ENCODE data around the gene MESP2. TPM values are rescaled to one million over a fixed set of nuclear protein-coding genes. Genes with fewer than 3 reads are reported as not detected.

The MESP2 gene
- total and polyA plus RNA-seq, 3 experiments from 2014 or later, result not detected

DNA sequence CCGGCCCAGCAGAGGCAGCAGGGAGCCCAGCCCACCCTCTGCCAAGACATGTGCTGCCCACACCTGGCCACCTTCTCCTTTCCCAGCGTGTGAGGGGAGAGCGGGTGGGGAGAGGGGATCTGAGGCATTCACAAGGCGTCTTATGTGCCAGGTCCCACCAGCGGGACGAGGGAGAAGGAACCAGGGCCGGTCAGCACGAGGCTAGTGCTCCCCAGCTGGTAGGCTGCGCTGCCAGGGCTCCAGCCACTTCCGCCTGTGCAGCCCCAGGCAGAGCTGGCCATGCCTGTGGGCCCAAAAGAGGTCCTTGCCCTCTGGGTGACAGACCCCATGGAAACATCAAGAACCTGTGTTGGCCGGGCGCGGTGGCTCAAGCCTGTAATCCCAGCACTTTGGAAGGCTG, 31.0 kb upstream of the MESP2 start:
- Histone ChIP-seq H3K9me3 (ENCODE audit: low read length) (no peaks in the 10 kb centered on the region), H3K27ac (ENCODE audit: low read depth, low read length) (no peak overlapping the region), H3K27me3 (ENCODE audit: insufficient read depth, low read length, poor library complexity, severe bottlenecking) (no peaks in the 10 kb centered on the region), H3K4me1 (ENCODE audit: insufficient read depth, low read length) (no peaks in the 10 kb centered on the region), H3K36me3 (ENCODE audit: insufficient read depth, low read length) (no peaks in the 10 kb centered on the region), H3K4me3 (ENCODE audit: low read length) (no peak overlapping the region)
- DNase-seq, result no peak
- peaks cover 1 to 10% (median 9%) of the 10 kb centered on the region in 3 donors for H3K4me1 Mint-ChIP-seq
- H3K9me3 Mint-ChIP-seq, result no peaks in the 10 kb centered on the region
- no peaks in the 10 kb centered on the region for H3K36me3 Mint-ChIP-seq
- no peak overlapping the region for H3K4me3 Mint-ChIP-seq
- peaks cover 0 to 3% of the 10 kb centered on the region in 2 donors for H3K27me3 Mint-ChIP-seq
- ChIA-PET CTCF (no interaction called here), POLR2A (no interaction called here)
- no peak overlapping the region for H3K27ac Mint-ChIP-seq

DNA sequence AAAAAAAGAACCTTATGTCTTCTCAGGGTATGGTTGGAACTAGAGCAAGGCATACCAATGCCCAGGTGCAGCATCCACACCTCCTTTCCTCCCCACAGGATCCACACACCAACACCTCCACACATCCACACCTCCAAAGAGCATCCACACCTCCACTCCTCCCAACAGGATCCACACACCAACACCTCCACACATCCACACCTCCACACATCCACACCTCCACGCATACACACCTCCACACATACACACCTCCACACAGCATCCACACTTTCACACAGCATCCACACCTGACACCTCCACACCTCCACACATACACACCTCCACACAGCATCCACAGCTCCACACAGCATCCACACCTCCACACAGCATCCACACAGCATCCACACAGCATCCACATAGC, 30.4 kb upstream of the MESP2 start:
- H3K4me3 Mint-ChIP-seq, result no peak overlapping the region
- H3K9me3 Mint-ChIP-seq, result no peaks in the 10 kb centered on the region
- no peak overlapping the region for H3K27ac ChIP-seq (ENCODE audit: low read depth, low read length)
- ChIA-PET CTCF (no interaction called here), POLR2A (no interaction called here)
- no peaks in the 10 kb centered on the region for H3K36me3 Mint-ChIP-seq
- H3K4me1 Mint-ChIP-seq, result peaks cover 0 to 8% (median 7%) of the 10 kb centered on the region in 3 donors
- no peak overlapping the region for H3K4me3 ChIP-seq (ENCODE audit: low read length)
- no peaks in the 10 kb centered on the region for H3K27me3 ChIP-seq (ENCODE audit: insufficient read depth, low read length, poor library complexity, severe bottlenecking)
- peaks cover 0 to 3% of the 10 kb centered on the region in 2 donors for H3K27me3 Mint-ChIP-seq
- no peaks in the 10 kb centered on the region for H3K4me1 ChIP-seq (ENCODE audit: insufficient read depth, low read length)
- H3K36me3 ChIP-seq (ENCODE audit: insufficient read depth, low read length), result no peaks in the 10 kb centered on the region
- H3K27ac Mint-ChIP-seq, result no peak overlapping the region
- DNase-seq, result no peak
- H3K9me3 ChIP-seq (ENCODE audit: low read length), result no peaks in the 10 kb centered on the region

DNA sequence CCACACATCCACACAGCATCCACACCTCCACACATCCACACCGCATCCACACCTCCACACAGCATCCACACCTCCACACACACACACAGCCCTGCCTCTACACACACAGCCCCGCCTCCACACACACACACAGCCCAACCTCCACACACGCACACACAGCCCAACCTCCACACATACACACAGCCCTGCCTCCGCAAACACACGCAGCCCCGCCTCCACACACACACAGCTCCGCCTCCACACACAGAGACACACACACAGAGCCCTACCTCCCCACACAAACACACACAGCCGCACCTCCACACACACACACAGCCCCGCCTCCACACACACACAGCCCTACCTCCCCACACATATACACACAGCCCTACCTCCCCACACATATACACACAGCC, 29.7 kb upstream of the MESP2 start:
- H3K9me3 ChIP-seq (ENCODE audit: low read length), result no peaks in the 10 kb centered on the region
- no peaks in the 10 kb centered on the region for H3K36me3 ChIP-seq (ENCODE audit: insufficient read depth, low read length)
- no peak overlapping the region for H3K27ac Mint-ChIP-seq
- H3K4me3 Mint-ChIP-seq, result no peak overlapping the region
- H3K36me3 Mint-ChIP-seq, result no peaks in the 10 kb centered on the region
- H3K27me3 ChIP-seq (ENCODE audit: insufficient read depth, low read length, poor library complexity, severe bottlenecking), result no peaks in the 10 kb centered on the region
- peaks cover 0 to 8% (median 7%) of the 10 kb centered on the region in 3 donors for H3K4me1 Mint-ChIP-seq
- H3K4me1 ChIP-seq (ENCODE audit: insufficient read depth, low read length), result peaks cover 2% of the 10 kb centered on the region
- CTCF ChIA-PET, result no interaction called here
- no peaks in the 10 kb centered on the region for H3K9me3 Mint-ChIP-seq
- peaks cover 0 to 3% of the 10 kb centered on the region in 2 donors for H3K27me3 Mint-ChIP-seq
- no peak overlapping the region for H3K27ac ChIP-seq (ENCODE audit: low read depth, low read length)
- no peak for DNase-seq
- H3K4me3 ChIP-seq (ENCODE audit: low read length), result no peak overlapping the region
- POLR2A ChIA-PET, result no interaction called here

DNA sequence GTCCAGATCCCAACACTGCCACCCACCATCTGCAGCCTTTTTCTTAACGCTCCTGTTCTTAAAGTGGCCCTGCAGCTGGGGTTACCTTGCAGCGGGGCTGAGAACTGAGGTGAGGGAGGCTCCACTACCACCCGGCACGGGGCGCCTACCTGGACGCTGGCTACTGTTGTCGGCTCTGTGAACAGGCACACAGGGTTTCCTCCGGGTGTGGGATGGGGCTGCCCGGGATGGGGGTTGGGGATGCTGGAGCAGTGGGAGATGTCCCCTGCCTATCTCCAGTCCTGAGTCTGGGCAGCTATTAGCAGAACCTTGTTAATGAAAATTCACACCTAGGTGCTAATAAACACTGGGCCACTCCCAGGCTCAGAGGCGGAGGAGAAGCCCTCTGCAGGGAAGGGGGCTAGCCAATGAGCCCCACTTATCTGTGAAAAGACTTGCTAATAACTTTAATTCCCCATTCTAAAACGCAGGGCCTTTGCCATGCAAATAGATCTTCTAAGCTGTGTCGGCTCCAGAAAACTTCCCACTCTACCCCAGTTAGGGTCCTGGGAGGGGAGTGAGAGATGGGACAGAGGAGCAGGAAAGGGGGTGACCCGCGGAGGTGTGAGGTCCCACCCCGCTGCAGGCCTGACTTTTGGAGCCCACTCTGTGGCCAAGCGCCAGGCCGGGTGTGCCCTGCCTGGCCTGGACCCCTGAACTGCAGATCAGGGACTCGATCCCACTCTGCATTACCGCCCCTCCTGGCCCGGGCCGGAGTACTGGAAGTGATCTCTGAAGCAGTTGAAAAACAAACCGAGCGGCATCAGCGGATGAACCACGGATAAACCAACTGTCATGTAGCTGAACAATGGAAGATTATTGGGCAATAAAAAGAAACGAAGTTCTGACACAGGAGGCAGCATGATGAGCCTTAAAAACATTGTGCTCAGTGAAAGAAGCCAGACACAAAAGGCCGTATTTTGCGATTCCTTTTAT, 28.1 kb upstream of the MESP2 start:
- H3K36me3 ChIP-seq (ENCODE audit: insufficient read depth, low read length), result no peaks in the 10 kb centered on the region
- no peaks in the 10 kb centered on the region for H3K36me3 Mint-ChIP-seq
- ChIA-PET POLR2A (no interaction called here), CTCF (no interaction called here)
- DNase-seq, result no peak
- H3K9me3 ChIP-seq (ENCODE audit: low read length), result no peaks in the 10 kb centered on the region
- no peak overlapping the region for H3K4me3 ChIP-seq (ENCODE audit: low read length)
- no peak overlapping the region for H3K27ac ChIP-seq (ENCODE audit: low read depth, low read length)
- no peak overlapping the region for H3K27ac Mint-ChIP-seq
- H3K4me1 ChIP-seq (ENCODE audit: insufficient read depth, low read length), result peaks cover 5% of the 10 kb centered on the region
- H3K27me3 Mint-ChIP-seq, result peaks cover 2 to 3% of the 10 kb centered on the region in 2 donors
- H3K4me3 Mint-ChIP-seq, result peak overlapping the region in 3 of 7 donors; percentile 18 to 73 (median 62)
- no peaks in the 10 kb centered on the region for H3K27me3 ChIP-seq (ENCODE audit: insufficient read depth, low read length, poor library complexity, severe bottlenecking)
- H3K9me3 Mint-ChIP-seq, result no peaks in the 10 kb centered on the region
- H3K4me1 Mint-ChIP-seq, result peaks cover 0 to 8% (median 7%) of the 10 kb centered on the region in 3 donors

DNA sequence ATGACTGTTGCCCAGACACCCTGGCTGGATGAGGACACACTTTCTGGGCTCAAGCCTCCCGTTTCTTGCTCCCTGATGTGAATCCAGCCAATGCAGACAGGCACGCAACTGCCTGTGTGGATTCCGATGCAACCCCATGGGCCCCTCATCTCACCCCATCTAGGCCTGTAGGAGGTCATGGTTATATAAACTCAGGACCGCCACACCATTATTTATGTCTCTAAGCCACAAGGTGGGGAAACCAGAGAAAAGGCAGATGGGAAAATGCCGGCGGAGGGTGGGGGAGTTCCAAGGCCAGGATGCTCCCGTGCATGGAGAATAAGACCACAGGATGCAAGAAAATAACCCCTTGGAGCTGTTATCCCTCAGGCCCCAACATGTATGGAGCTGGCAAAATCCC, 27.1 kb upstream of the MESP2 start:
- Histone ChIP-seq H3K27ac (ENCODE audit: low read depth, low read length) (no peak overlapping the region), H3K4me3 (ENCODE audit: low read length) (no peak overlapping the region), H3K27me3 (ENCODE audit: insufficient read depth, low read length, poor library complexity, severe bottlenecking) (no peaks in the 10 kb centered on the region), H3K9me3 (ENCODE audit: low read length) (no peaks in the 10 kb centered on the region), H3K4me1 (ENCODE audit: insufficient read depth, low read length) (peaks cover 5% of the 10 kb centered on the region), H3K36me3 (ENCODE audit: insufficient read depth, low read length) (no peaks in the 10 kb centered on the region)
- Mint-ChIP-seq H3K36me3 (no peaks in the 10 kb centered on the region), H3K4me1 (peaks cover 0 to 8% (median 7%) of the 10 kb centered on the region in 3 donors), H3K4me3 (peak overlapping the region; percentile 60 to 83 (median 71)), H3K27ac (peak overlapping the region in 1 of 8 donors; percentile 56), H3K27me3 (peaks cover 3% of the 10 kb centered on the region in 2 donors), H3K9me3 (no peaks in the 10 kb centered on the region)
- POLR2A ChIA-PET, result no interaction called here
- no peak for DNase-seq
- CTCF ChIA-PET, result interaction anchor here (1.4 to 2.7 kb wide), 3 partner anchors 8 to 126 kb away, joined by 3 to 17 read pairs (median 9); no protein-coding TSS in a partner anchor

GRCh38 chr15:89749526-89749925, 26.6 kb upstream of the MESP2 start:
- Mint-ChIP-seq H3K4me1 (peaks cover 0 to 8% (median 7%) of the 10 kb centered on the region in 3 donors), H3K36me3 (no peaks in the 10 kb centered on the region), H3K27ac (no peak overlapping the region), H3K9me3 (no peaks in the 10 kb centered on the region), H3K27me3 (peaks cover 3 to 4% of the 10 kb centered on the region in 2 donors), H3K4me3 (peak overlapping the region; percentile 60 to 83 (median 71))
- DNase-seq, result no peak
- ChIA-PET POLR2A (no interaction called here), CTCF (interaction anchor here (1.4 to 2.7 kb wide), 3 partner anchors 9 to 125 kb away, joined by 3 to 17 read pairs (median 9); no protein-coding TSS in a partner anchor)
- H3K9me3 ChIP-seq (ENCODE audit: low read length), result no peaks in the 10 kb centered on the region
- H3K27ac ChIP-seq (ENCODE audit: low read depth, low read length), result no peak overlapping the region
- no peak overlapping the region for H3K4me3 ChIP-seq (ENCODE audit: low read length)
- peaks cover 5% of the 10 kb centered on the region for H3K4me1 ChIP-seq (ENCODE audit: insufficient read depth, low read length)
- H3K27me3 ChIP-seq (ENCODE audit: insufficient read depth, low read length, poor library complexity, severe bottlenecking), result no peaks in the 10 kb centered on the region
- H3K36me3 ChIP-seq (ENCODE audit: insufficient read depth, low read length), result no peaks in the 10 kb centered on the region

GRCh38 chr15:89749951-89750559, 26.1 kb upstream of the MESP2 start:
- H3K27me3 ChIP-seq (ENCODE audit: insufficient read depth, low read length, poor library complexity, severe bottlenecking), result no peaks in the 10 kb centered on the region
- peak overlapping the region; percentile 62 to 84 (median 73) for H3K4me3 Mint-ChIP-seq
- H3K4me1 Mint-ChIP-seq, result peaks cover 0 to 8% (median 7%) of the 10 kb centered on the region in 3 donors
- H3K9me3 ChIP-seq (ENCODE audit: low read length), result no peaks in the 10 kb centered on the region
- peaks cover 5% of the 10 kb centered on the region for H3K4me1 ChIP-seq (ENCODE audit: insufficient read depth, low read length)
- H3K36me3 ChIP-seq (ENCODE audit: insufficient read depth, low read length), result no peaks in the 10 kb centered on the region
- POLR2A ChIA-PET, result interaction anchor here (1.0 kb wide), 1 partner anchor 18 kb away, joined by 3 read pairs; no protein-coding TSS in a partner anchor
- no peak overlapping the region for H3K27ac Mint-ChIP-seq
- peak overlapping the region; percentile 39 for H3K4me3 ChIP-seq (ENCODE audit: low read length)
- CTCF ChIA-PET, result interaction anchor here (1.4 to 2.7 kb wide), 3 partner anchors 9 to 125 kb away, joined by 3 to 17 read pairs (median 9); no protein-coding TSS in a partner anchor
- H3K27me3 Mint-ChIP-seq, result peaks cover 0 to 7% of the 10 kb centered on the region in 2 donors
- no peak for DNase-seq
- no peaks in the 10 kb centered on the region for H3K9me3 Mint-ChIP-seq
- no peak overlapping the region for H3K27ac ChIP-seq (ENCODE audit: low read depth, low read length)
- H3K36me3 Mint-ChIP-seq, result no peaks in the 10 kb centered on the region

All from CD8-positive, alpha-beta memory T cell (primary cell).